HCT116 (cell line): ENCODE data around the gene HOPX. TPM values are rescaled to one million over a fixed set of nuclear protein-coding genes. Genes with fewer than 3 reads are reported as not detected.

Experiments
- ATAC-seq: fragments of 200-7000 bp; cut with Tn5 transposase; 2 replicates; pipeline ENCODE4 v1.9.1; 2020; ENCODE audit warnings: mild to moderate bottlenecking, moderate library complexity
- BruUV-seq: library from RNA; stranded (reverse); fragments of 400-500 nt; replicated peaks from 2 replicates; lab custom pipeline; 2021; lab: Mats Ljungman, UMichigan
- CTCF ChIA-PET: fragments of 300-600 bp; sonication (Branson Sonifier 250); formaldehyde crosslinking; loops from one replicate; lab custom pipeline; 2021; ENCODE audit warnings: antibody characterized with exemption; lab: Charles Lee
- POLR2A ChIA-PET: fragments of 300-600, 350-600 bp; sonication (Branson Sonifier 250); formaldehyde crosslinking; loops from one replicate; lab custom pipeline; 2021; ENCODE audit warnings: antibody characterized with exemption; lab: Charles Lee
- RAD21 ChIA-PET, 2 experiments: fragments of 300-600 bp; sonication (Branson Sonifier 250); formaldehyde crosslinking; loops; one replicate each; lab custom pipeline; 2023; ENCODE audit warnings: low total read pairs in 2 of 2; ENCODE audit not compliant: uncharacterized antibody in 2 of 2, unreplicated experiment in 2 of 2, low non-redundant PET in 1 of 2; lab: Charles Lee
- DNase-seq: peaks from one replicate; pipeline ENCODE4 v3.0.0-alpha.2; 2010; ENCODE audit warnings: low read depth, low spot score
- H2AFZ ChIP-seq: fragments of 200-600 bp; shearing (Covaris generic), sonication (generic); 2 replicates; pipeline ENCODE4 v1.6.1; 2017; ENCODE audit warnings: low read depth, mixed run types, mixed read lengths, antibody characterized with exemption, low read length; ENCODE audit not compliant: poor library complexity, severe bottlenecking
- H3K27ac ChIP-seq: 2 replicates; pipeline ENCODE4 v1.5.1; 2012; ENCODE audit warnings: low read depth, low read length
- H3K27me3 ChIP-seq: fragments of 200-600 bp; sonication (generic); 2 replicates; pipeline ENCODE4 v1.6.1; 2016; ENCODE audit warnings: mixed run types, low read length, mixed read lengths; ENCODE audit not compliant: insufficient read depth
- H3K36me3 ChIP-seq, 2 experiments: fragments of 200-500 bp in 1 of 2; fragments of 200-600 bp in 1 of 2; sonication (Bioruptor generic) in 1 of 2; sonication (generic) in 1 of 2; 2 replicates each; pipeline versions ENCODE4 v1.5.1 to v1.6.1; 2014 to 2016; ENCODE audit warnings: low read length in 2 of 2, inconsistent platforms in 1 of 2, mixed read lengths in 1 of 2, mixed run types in 1 of 2; ENCODE audit not compliant: insufficient read depth in 2 of 2, control insufficient read depth in 1 of 2
- H3K4me1 ChIP-seq, 2 experiments: fragments of 200-600 bp in 1 of 2; sonication (generic) in 1 of 2; 2 replicates each; pipeline versions ENCODE4 v1.5.1 to v1.6.1; 2012 to 2017; ENCODE audit warnings: low read length in 2 of 2, inconsistent platforms in 1 of 2, mild to moderate bottlenecking in 1 of 2, mixed read lengths in 1 of 2, mixed run types in 1 of 2, moderate library complexity in 1 of 2; ENCODE audit not compliant: insufficient read depth in 2 of 2, control insufficient read depth in 1 of 2
- H3K4me2 ChIP-seq: fragments of 200-600 bp; sonication (generic); 2 replicates; pipeline ENCODE4 v1.6.1; 2017; ENCODE audit warnings: mixed run types, low read length, mixed read lengths
- H3K4me3 ChIP-seq, 2 experiments: fragments of 200-600 bp in 1 of 2; sonication (generic) in 1 of 2; replicated peaks in 1 of 2; 2 replicates each; pipeline ENCODE4 v1.5.1; 2011 to 2016; ENCODE audit warnings: low read length in 2 of 2, control low read depth in 1 of 2, low read depth in 1 of 2, mild to moderate bottlenecking in 1 of 2, mixed read lengths in 1 of 2, mixed run types in 1 of 2
- H3K79me2 ChIP-seq: fragments of 200-600 bp; sonication (generic); 2 replicates; pipeline ENCODE4 v1.6.1; 2017; ENCODE audit warnings: mild to moderate bottlenecking, mixed run types, low read length, moderate library complexity, mixed read lengths; ENCODE audit not compliant: insufficient read depth
- H3K9ac ChIP-seq: fragments of 200-600 bp; sonication (generic); 2 replicates; pipeline ENCODE4 v1.6.1; 2016; ENCODE audit warnings: low read length, mixed read lengths
- H3K9me2 ChIP-seq: fragments of 200-600 bp; sonication (generic), shearing (Covaris generic); 2 replicates; pipeline ENCODE4 v1.6.1; 2017; ENCODE audit warnings: mixed run types, mild to moderate bottlenecking, moderate library complexity; ENCODE audit not compliant: insufficient read depth
- H3K9me3 ChIP-seq, 2 experiments: fragments of 200-500 bp in 1 of 2; fragments of 200-600 bp in 1 of 2; sonication (Bioruptor generic) in 1 of 2; sonication (generic) in 1 of 2; 2 replicates each; pipeline ENCODE4 v1.6.1; 2014 to 2017; ENCODE audit warnings: low read length in 2 of 2, mixed read lengths in 2 of 2, inconsistent platforms in 1 of 2, low read depth in 1 of 2, mild to moderate bottlenecking in 1 of 2, mixed run types in 1 of 2, moderate library complexity in 1 of 2; ENCODE audit not compliant: control insufficient read depth in 1 of 2, insufficient read depth in 1 of 2
- H4K20me1 ChIP-seq: fragments of 200-600 bp; sonication (generic), shearing (Covaris generic); 2 replicates; pipeline ENCODE4 v1.6.1; 2017; ENCODE audit warnings: mixed run types, mild to moderate bottlenecking, moderate library complexity; ENCODE audit not compliant: insufficient read depth
- CEBPB ChIP-seq: IDR thresholded peaks from 2 replicates; pipeline ENCODE4 v1.6.1; 2012; ENCODE audit warnings: low read depth
- EGR1 ChIP-seq: IDR thresholded peaks from 2 replicates; pipeline ENCODE4 v1.6.1; 2012; ENCODE audit warnings: low read depth
- ELF1 ChIP-seq: IDR thresholded peaks from 2 replicates; pipeline ENCODE4 v1.6.1; 2012; ENCODE audit warnings: low read depth, borderline replicate concordance
- FOSL1 ChIP-seq: IDR thresholded peaks from 2 replicates; pipeline ENCODE4 v1.6.1; 2012; ENCODE audit warnings: low read depth
- JUND ChIP-seq: IDR thresholded peaks from 2 replicates; pipeline ENCODE4 v1.6.1; 2012
- SIN3A ChIP-seq: IDR thresholded peaks from 2 replicates; pipeline ENCODE4 v1.6.1; 2012; ENCODE audit warnings: low read depth
- YY1 ChIP-seq: IDR thresholded peaks from 2 replicates; pipeline ENCODE4 v1.6.1; 2011; ENCODE audit warnings: low read length, low read depth, moderate library complexity, mild to moderate bottlenecking; ENCODE audit not compliant: insufficient replicate concordance; ENCODE audit errors: extremely low read depth
- intact Hi-C: fragments of 100-400 bp; cut with micrococcal nuclease; formaldehyde crosslinking; loops from 2 replicates; pipeline ENCODE4 v1.10.0; 2022
- total RNA-seq: library from RNA; stranded (reverse); gene quantifications from one replicate; pipeline ENCODE4 v1.2.1, GENCODE V29; 2021; ENCODE audit not compliant: unreplicated experiment
- TF ChIP-seq, protein P1 (sequence below), 3 experiments: fragments of 200-600 bp in 1 of 3; sonication (generic) in 1 of 3; IDR thresholded peaks in 2 of 3; conservative IDR thresholded peaks in 1 of 3; 2 replicates each; pipeline ENCODE4 v1.5.1; 2012 to 2017; ENCODE audit warnings: low read depth in 2 of 3, low read length in 2 of 3, antibody characterized with exemption in 1 of 3, borderline replicate concordance in 1 of 3, control low read depth in 1 of 3, mild to moderate bottlenecking in 1 of 3, mixed read lengths in 1 of 3, mixed run types in 1 of 3, moderate library complexity in 1 of 3; ENCODE audit not compliant: insufficient read depth in 1 of 3
- TF ChIP-seq, protein P2 (sequence below): IDR thresholded peaks from 2 replicates; pipeline ENCODE4 v1.6.1; 2012
- TF ChIP-seq, protein P3 (sequence below): IDR thresholded peaks from 2 replicates; pipeline ENCODE4 v1.6.1; 2011; ENCODE audit warnings: mild to moderate bottlenecking, low read length, moderate library complexity; ENCODE audit not compliant: insufficient replicate concordance; ENCODE audit errors: extremely low read depth

The HOPX gene
- total RNA-seq, 1 experiment from 2014 or later = 0.42 TPM

DNA sequence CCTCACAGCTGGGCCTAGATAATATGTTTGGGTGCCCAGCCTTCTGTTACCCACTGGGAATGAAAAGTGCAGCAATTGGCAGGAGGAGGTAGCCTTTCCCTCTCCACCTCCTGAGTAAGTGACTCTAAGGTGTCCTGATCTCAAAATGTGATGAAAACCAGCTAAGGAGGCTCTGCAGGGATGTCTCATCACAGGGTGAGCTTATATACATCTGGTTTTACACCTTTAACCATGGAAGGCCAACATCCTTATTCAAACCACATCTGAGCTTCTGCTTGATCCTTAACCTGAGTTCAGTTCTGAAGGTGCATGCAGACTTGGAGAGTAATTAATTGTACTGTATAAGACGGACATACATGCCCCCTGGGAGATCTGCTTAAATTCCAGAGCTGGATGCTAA is 53.7 kb downstream of the HOPX start:
- no peaks in the 10 kb centered on the region for H3K27me3 ChIP-seq
- TF ChIP-seq FOSL1 = no peak
- TF ChIP-seq, protein P1, sequence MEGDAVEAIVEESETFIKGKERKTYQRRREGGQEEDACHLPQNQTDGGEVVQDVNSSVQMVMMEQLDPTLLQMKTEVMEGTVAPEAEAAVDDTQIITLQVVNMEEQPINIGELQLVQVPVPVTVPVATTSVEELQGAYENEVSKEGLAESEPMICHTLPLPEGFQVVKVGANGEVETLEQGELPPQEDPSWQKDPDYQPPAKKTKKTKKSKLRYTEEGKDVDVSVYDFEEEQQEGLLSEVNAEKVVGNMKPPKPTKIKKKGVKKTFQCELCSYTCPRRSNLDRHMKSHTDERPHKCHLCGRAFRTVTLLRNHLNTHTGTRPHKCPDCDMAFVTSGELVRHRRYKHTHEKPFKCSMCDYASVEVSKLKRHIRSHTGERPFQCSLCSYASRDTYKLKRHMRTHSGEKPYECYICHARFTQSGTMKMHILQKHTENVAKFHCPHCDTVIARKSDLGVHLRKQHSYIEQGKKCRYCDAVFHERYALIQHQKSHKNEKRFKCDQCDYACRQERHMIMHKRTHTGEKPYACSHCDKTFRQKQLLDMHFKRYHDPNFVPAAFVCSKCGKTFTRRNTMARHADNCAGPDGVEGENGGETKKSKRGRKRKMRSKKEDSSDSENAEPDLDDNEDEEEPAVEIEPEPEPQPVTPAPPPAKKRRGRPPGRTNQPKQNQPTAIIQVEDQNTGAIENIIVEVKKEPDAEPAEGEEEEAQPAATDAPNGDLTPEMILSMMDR (IDR thresholded peaks at IDR 0.05 in 2 of 3, conservative IDR thresholded peaks at IDR 0.05 in 1 of 3; ENCODE audit: borderline replicate concordance in 1 of 3, insufficient read depth in 1 of 3, low read depth in 2 of 3, low read length in 2 of 3) = no peak
- no peak for TF ChIP-seq EGR1
- TF ChIP-seq SIN3A = no peak
- no peak for TF ChIP-seq JUND
- TF ChIP-seq, all 23 proteins: peak for 0
- BruUV-seq = no TSS peak
- ChIA-PET RAD21 (no interaction called here), POLR2A (no interaction called here), CTCF (interaction anchor here (1.2 kb wide), 1 partner anchor 209 kb away, joined by 3 read pairs; no protein-coding TSS in a partner anchor)
- Histone ChIP-seq H3K9me2 (no peaks in the 10 kb centered on the region), H3K36me3 (no peaks in the 10 kb centered on the region), H2AFZ (no peak overlapping the region), H3K4me1 (no peaks in the 10 kb centered on the region), H3K27ac (no peak overlapping the region), H4K20me1 (no peaks in the 10 kb centered on the region), H3K9ac (no peak overlapping the region), H3K4me3 (no peak overlapping the region), H3K9me3 (peaks cover 0 to 10% of the 10 kb centered on the region in 2 experiments; a peak in 1 of 4 replicates), H3K79me2 (no peaks in the 10 kb centered on the region), H3K4me2 (no peak overlapping the region)
- intact Hi-C loops = no loop called here
- ATAC-seq = no peak
- DNase-seq = no peak

DNA sequence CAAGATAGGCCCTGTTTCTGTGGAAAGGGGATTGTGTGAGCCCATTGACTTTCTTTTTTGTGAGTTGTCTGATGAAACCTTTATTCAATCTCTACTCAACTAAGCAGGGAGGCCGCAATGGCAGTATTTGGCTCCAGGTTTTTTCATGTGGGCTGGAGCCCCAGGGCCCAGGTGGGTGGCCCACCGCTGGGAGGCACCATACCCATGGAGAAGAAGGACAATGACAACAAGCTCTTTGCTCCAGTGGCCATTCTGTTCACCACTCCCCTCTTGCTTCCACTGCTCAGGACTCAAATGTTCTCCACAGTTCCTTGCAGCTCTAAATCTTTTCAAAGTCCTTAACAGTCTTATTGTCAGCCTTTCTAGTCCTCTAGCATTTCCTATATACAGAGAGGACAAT is 54.1 kb downstream of the HOPX start:
- Histone ChIP-seq H3K9me2 (no peaks in the 10 kb centered on the region), H3K27ac (no peak overlapping the region), H2AFZ (no peak overlapping the region), H3K79me2 (no peaks in the 10 kb centered on the region), H4K20me1 (no peaks in the 10 kb centered on the region), H3K9ac (no peak overlapping the region), H3K36me3 (no peaks in the 10 kb centered on the region), H3K27me3 (no peaks in the 10 kb centered on the region), H3K9me3 (peaks cover 0 to 10% of the 10 kb centered on the region in 2 experiments; a peak in 1 of 4 replicates), H3K4me2 (no peak overlapping the region), H3K4me1 (no peaks in the 10 kb centered on the region), H3K4me3 (no peak overlapping the region)
- no peak for DNase-seq
- ChIA-PET CTCF (interaction anchor here (1.2 kb wide), 1 partner anchor 209 kb away, joined by 3 read pairs; no protein-coding TSS in a partner anchor), RAD21 (no interaction called here), POLR2A (no interaction called here)
- BruUV-seq = no TSS peak
- TF ChIP-seq, protein P2, sequence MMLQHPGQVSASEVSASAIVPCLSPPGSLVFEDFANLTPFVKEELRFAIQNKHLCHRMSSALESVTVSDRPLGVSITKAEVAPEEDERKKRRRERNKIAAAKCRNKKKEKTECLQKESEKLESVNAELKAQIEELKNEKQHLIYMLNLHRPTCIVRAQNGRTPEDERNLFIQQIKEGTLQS = no peak
- TF ChIP-seq, protein P3, sequence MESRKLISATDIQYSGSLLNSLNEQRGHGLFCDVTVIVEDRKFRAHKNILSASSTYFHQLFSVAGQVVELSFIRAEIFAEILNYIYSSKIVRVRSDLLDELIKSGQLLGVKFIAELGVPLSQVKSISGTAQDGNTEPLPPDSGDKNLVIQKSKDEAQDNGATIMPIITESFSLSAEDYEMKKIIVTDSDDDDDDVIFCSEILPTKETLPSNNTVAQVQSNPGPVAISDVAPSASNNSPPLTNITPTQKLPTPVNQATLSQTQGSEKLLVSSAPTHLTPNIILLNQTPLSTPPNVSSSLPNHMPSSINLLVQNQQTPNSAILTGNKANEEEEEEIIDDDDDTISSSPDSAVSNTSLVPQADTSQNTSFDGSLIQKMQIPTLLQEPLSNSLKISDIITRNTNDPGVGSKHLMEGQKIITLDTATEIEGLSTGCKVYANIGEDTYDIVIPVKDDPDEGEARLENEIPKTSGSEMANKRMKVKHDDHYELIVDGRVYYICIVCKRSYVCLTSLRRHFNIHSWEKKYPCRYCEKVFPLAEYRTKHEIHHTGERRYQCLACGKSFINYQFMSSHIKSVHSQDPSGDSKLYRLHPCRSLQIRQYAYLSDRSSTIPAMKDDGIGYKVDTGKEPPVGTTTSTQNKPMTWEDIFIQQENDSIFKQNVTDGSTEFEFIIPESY = no peak
- no peak for TF ChIP-seq ELF1
- no peak for TF ChIP-seq EGR1
- TF ChIP-seq YY1 = no peak
- no peak for TF ChIP-seq JUND
- no peak for TF ChIP-seq CEBPB
- intact Hi-C loops = no loop called here
- ATAC-seq = no peak
